GM12878 (cell line): ENCODE results near the gene ULK1. TPM values are rescaled to one million over a fixed set of nuclear protein-coding genes. Genes with fewer than 3 reads are reported as not detected.
A peak's percentile ranks its signal among the peaks of the same experiment; 100 is the strongest.

Source experiments
- ATAC-seq: fragments of 200-7000 bp; cut with Tn5 transposase; 3 replicates; pipeline ENCODE4 v1.9.1; 2020; ENCODE audit warnings: mild to moderate bottlenecking, moderate library complexity
- BruUV-seq: library from RNA; stranded (reverse); fragments of 400-500 nt; replicated peaks from 2 replicates; lab custom pipeline; 2021; lab: Mats Ljungman, UMichigan
- CTCF ChIA-PET: fragments of 300-600 bp; sonication (Branson Sonifier 250); formaldehyde crosslinking; extraction: SDS; loops from one replicate; lab custom pipeline; 2021; ENCODE audit warnings: inconsistent platforms; lab: Yijun Ruan, JAX
- POLR2A ChIA-PET: fragments of 350-600 bp; formaldehyde crosslinking; extraction: SDS; loops from one replicate; lab custom pipeline; 2021; ENCODE audit warnings: inconsistent platforms; lab: Charles Lee
- RAD21 ChIA-PET: fragments of 300-600 bp; sonication (Branson Sonifier 250); formaldehyde crosslinking; loops from one replicate; lab custom pipeline; 2023; ENCODE audit warnings: antibody characterized with exemption; ENCODE audit not compliant: unreplicated experiment; lab: Charles Lee
- SMC1A ChIA-PET: fragments of 300-600 bp; sonication (Branson Sonifier 250); formaldehyde crosslinking; loops from one replicate; lab custom pipeline; 2023; ENCODE audit not compliant: unreplicated experiment, uncharacterized antibody; lab: Charles Lee
- DNase-seq: peaks from one replicate; pipeline ENCODE4 v3.0.0-alpha.2; 2011; ENCODE audit warnings: low read depth, low spot score
- FAIRE-seq: peaks from 3 replicates; lab custom pipeline; 2011; peaks lifted over from hg19 to GRCh38; lab: Jason Lieb, UNC
- H2AFZ ChIP-seq: 2 replicates; pipeline ENCODE4 v1.6.0; 2011; ENCODE audit warnings: low read depth, low read length, control low read depth; ENCODE audit not compliant: control insufficient read depth
- H3K27ac ChIP-seq: 2 replicates; pipeline ENCODE4 v1.5.1; 2011; ENCODE audit warnings: control low read depth; ENCODE audit not compliant: control insufficient read depth, insufficient read depth
- H3K27me3 ChIP-seq, 2 experiments: replicated peaks in 1 of 2; 2 replicates each; pipeline versions ENCODE4 v1.6.0 to v1.6.1; 2011; ENCODE audit warnings: low read length in 1 of 2; ENCODE audit not compliant: control insufficient read depth in 2 of 2, insufficient read depth in 2 of 2
- H3K36me3 ChIP-seq, 2 experiments: 2 replicates each; pipeline ENCODE4 v1.5.1; 2011; ENCODE audit warnings: low read length in 1 of 2; ENCODE audit not compliant: control insufficient read depth in 2 of 2, insufficient read depth in 2 of 2
- H3K4me1 ChIP-seq: 2 replicates; pipeline ENCODE4 v1.6.1; 2011; ENCODE audit warnings: mild to moderate bottlenecking, low read length, moderate library complexity, mixed read lengths; ENCODE audit not compliant: control insufficient read depth, insufficient read depth
- H3K4me2 ChIP-seq: 2 replicates; pipeline ENCODE4 v1.6.0; 2011; ENCODE audit warnings: control low read depth; ENCODE audit not compliant: control insufficient read depth, insufficient read depth
- H3K4me3 ChIP-seq: fragments of 200-600 bp; sonication (generic); 2 replicates; pipeline ENCODE4 v1.5.1; 2016
- H3K79me2 ChIP-seq: 2 replicates; pipeline ENCODE4 v1.6.0; 2011; ENCODE audit warnings: low read length; ENCODE audit not compliant: control insufficient read depth, insufficient read depth
- H3K9ac ChIP-seq: 2 replicates; pipeline ENCODE4 v1.8.0; 2011; ENCODE audit warnings: low read length, control low read depth, mixed read lengths; ENCODE audit not compliant: control insufficient read depth, insufficient read depth
- H3K9me3 ChIP-seq: replicated peaks from 3 replicates; pipeline ENCODE4 v1.5.1; 2011; ENCODE audit warnings: mild to moderate bottlenecking, low read length; ENCODE audit not compliant: control insufficient read depth, insufficient read depth
- H4K20me1 ChIP-seq: 2 replicates; pipeline ENCODE4 v1.6.0; 2011; ENCODE audit not compliant: control insufficient read depth, insufficient read depth
- CBFB ChIP-seq: IDR thresholded peaks from 2 replicates; pipeline ENCODE4 v1.6.1; 2016; ENCODE audit warnings: antibody characterized with exemption, low read depth
- CHD2 ChIP-seq: IDR thresholded peaks from 2 replicates; pipeline ENCODE4 v1.6.1; 2011; ENCODE audit warnings: low read depth, low read length, improper control_type of control experiment, borderline replicate concordance
- ETV6 ChIP-seq, 2 experiments: fragments of 450-650 bp in 1 of 2; IDR thresholded peaks in 1 of 2; conservative IDR thresholded peaks in 1 of 2; 2 replicates each; pipeline ENCODE4 v1.6.1; 2014; ENCODE audit warnings: antibody characterized with exemption in 1 of 2, borderline replicate concordance in 1 of 2, low read depth in 1 of 2, mild to moderate bottlenecking in 1 of 2, moderate library complexity in 1 of 2
- HDAC6 ChIP-seq: fragments of 200-600 bp; sonication (generic); IDR thresholded peaks from one replicate; pipeline ENCODE4 v1.8.0; 2017; ENCODE audit warnings: antibody characterized with exemption; ENCODE audit not compliant: unreplicated experiment
- RUNX3 ChIP-seq: IDR thresholded peaks from 2 replicates; pipeline ENCODE4 v1.6.1; 2012; ENCODE audit warnings: low read length, inconsistent platforms
- SMARCA5 ChIP-seq: fragments of 450-650 bp; IDR thresholded peaks from 2 replicates; pipeline ENCODE4 v1.6.1; 2017; ENCODE audit warnings: mild to moderate bottlenecking
- WGBS: methylation state at CpG from one replicate; pipeline ENCODE4 v1.1.6; 2016; ENCODE audit warnings: low lambda C conversion rate; ENCODE audit not compliant: insufficient replicate concordance, insufficient coverage; ENCODE audit errors: missing lambda C conversion rate; 5-methylcytosine and 5-hydroxymethylcytosine counted together
- in situ Hi-C: fragments of 300-500 bp; cut with MboI; formaldehyde crosslinking; loops from 9 replicates; pipeline ENCODE4 v1.14.3; 2018; ENCODE audit warnings: mixed read lengths
- intact Hi-C: fragments of 100-400 bp; cut with micrococcal nuclease; formaldehyde crosslinking; loops from one replicate; pipeline ENCODE4 v1.14.2; 2022; ENCODE audit not compliant: unreplicated experiment
- polyA plus RNA-seq, 11 experiments: library from polyadenylated mRNA; depleted of rRNA in 4 of 11; unstranded in 6 of 11; stranded (reverse) in 5 of 11; fragments of >200 nt; fragmentation: Nextera tagmentation in 4 of 11; fragmentation: Illumina TruSeq in 1 of 11; extraction: Ambion mirVana in 4 of 11; extraction: Trizol in 1 of 11; gene quantifications; 1 replicate in 1 of 11; 2 replicates in 10 of 11; pipeline versions ENCODE4 v1.2.1 to v1.2.3, GENCODE V29; 2011 to 2016; ENCODE audit warnings: inconsistent platforms in 2 of 11, missing spikeins in 2 of 11, low read depth in 1 of 11
- total RNA-seq, 4 experiments: library from RNA; depleted of rRNA in 3 of 4; stranded (reverse); fragments of >200 nt in 3 of 4; fragmentation: Illumina TruSeq in 1 of 4; extraction: Trizol in 1 of 4; gene quantifications; 2 replicates each; pipeline versions ENCODE4 v1.2.1 to v1.2.3, GENCODE V29; 2013 to 2021

The ULK1 gene
- total and polyA plus RNA-seq, 10 of the 15 experiments (the other 5 are each of a cell fraction or from before 2014, with no cell fraction given): 0.13 to 14.1 (median 1.5) TPM

- H3K9me3 ChIP-seq: no peaks in the 10 kb centered on the region
- no peak overlapping the region for H3K27ac ChIP-seq
- no peak overlapping the region for H3K4me3 ChIP-seq
- in situ Hi-C loops: no loop called here
- BruUV-seq: no TSS peak
- ChIA-PET SMC1A (no interaction called here), RAD21 (interaction anchor here (0.7 kb wide), 1 partner anchor 114 kb away, joined by 4 read pairs; no protein-coding TSS in a partner anchor), POLR2A (no interaction called here), CTCF (interaction anchor here (0.7 kb wide), 1 partner anchor 241 kb away, joined by 3 read pairs; no protein-coding TSS in a partner anchor)
- H2AFZ ChIP-seq: no peak overlapping the region
- no peaks in the 10 kb centered on the region for H4K20me1 ChIP-seq
- no peak overlapping the region for H3K9ac ChIP-seq
- no peaks in the 10 kb centered on the region for H3K36me3 ChIP-seq
- FAIRE-seq (no peak), DNase-seq (no peak), ATAC-seq (peak; percentile 68)
- intact Hi-C loops: no loop called here
- peaks cover 3% of the 10 kb centered on the region; the same call in 1 of the 2 replicates for H3K4me1 ChIP-seq
- no peak for TF ChIP-seq RUNX3
- no peak for TF ChIP-seq SMARCA5
- no peak for TF ChIP-seq ETV6 (conservative IDR thresholded peaks at IDR 0.05 in 1 of 2, IDR thresholded peaks at IDR 0.05 in 1 of 2; ENCODE audit: borderline replicate concordance in 1 of 2, low read depth in 1 of 2)
- TF ChIP-seq CHD2: no peak
- TF ChIP-seq CBFB: no peak
- TF ChIP-seq HDAC6: no peak
- TF ChIP-seq, all 136 proteins: peak for 0
- 15% methylated on average over 24 of the region's 24 CpGs for WGBS
- Histone ChIP-seq H3K79me2 (no peaks in the 10 kb centered on the region), H3K4me2 (no peak overlapping the region), H3K27me3 (no peaks in the 10 kb centered on the region)
Observed at GRCh38 chr12:131852551-131853299, 41.7 kb upstream of the ULK1 start.
